Endometrium (tissue), 2 donors: ENCODE data around the gene RNF25.
A peak's percentile ranks its signal among the peaks of the same experiment; 100 is the strongest.

Experiments used
- FAIRE-seq: peaks from 2 replicates; lab custom pipeline; 2012; peaks lifted over from hg19 to GRCh38; lab: Jason Lieb, UNC
- donor health status: control.
- donor health status: control.

RNF25 gene

GRCh38 chr2:218680061-218680460, 8.3 kb upstream of the RNF25 start:
- FAIRE-seq: no peak

DNA sequence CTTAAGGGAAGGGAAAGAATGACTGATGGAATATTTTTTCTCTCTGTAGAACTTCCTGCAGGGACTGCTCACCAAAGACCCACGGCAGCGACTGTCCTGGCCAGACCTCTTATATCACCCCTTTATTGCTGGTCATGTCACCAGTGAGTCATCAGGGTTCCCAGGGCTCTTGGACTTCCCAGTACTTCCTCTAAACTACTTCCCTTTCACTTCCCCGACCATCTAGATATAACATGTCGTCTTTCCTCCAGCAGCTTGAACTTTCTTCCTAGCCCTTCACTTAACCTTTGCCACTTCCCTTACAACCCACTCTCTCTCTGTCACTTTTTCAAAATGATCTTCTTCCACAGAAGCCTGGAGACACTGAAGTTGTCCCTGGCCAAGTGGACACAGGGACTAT, 7.3 kb upstream of the RNF25 start:
- no peak for FAIRE-seq

GRCh38 chr2:218671097-218671653, 627 bp downstream of the RNF25 start:
- no peak for FAIRE-seq

DNA sequence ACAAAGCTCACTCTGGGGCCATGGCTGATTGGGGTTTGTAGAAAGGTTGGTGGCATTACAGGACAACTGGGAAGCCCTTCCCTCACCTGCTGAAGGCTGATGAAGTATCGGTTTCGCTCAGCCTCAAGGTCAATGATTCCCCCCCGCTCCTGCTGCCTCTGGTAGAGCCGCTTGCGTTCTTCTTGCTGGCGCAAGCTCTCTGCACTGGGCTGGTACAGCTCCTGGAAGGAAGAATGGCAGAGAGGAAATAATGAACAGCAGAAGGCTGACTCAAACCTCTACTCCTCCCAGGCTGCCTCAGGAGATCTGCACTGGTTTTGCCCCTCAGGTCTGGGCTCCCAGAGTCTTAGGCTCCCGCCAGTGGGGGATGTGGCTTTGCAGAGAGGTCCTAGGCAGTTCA, 7.1 kb downstream of the RNF25 start:
- no peak for FAIRE-seq

GRCh38 chr2:218663901-218664300, 7.9 kb downstream of the RNF25 start:
- FAIRE-seq: no peak

DNA sequence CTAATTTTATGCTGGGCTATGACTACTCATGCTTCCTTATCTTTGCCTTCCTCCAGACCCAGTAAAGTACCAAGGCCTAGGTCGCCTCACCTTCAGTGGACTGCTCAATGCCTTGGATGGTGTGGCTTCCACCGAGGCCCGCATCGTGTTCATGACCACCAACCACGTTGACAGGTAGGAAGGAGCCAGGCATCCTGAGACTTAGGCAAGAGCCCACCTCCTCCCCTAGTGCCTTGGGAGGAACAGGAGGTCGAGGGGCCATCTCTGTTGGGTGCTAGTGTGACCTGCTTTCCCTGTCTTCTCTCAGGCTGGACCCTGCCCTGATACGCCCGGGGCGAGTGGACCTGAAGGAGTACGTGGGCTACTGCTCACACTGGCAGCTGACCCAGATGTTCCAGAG, 9.0 kb downstream of the RNF25 start:
- no peak for FAIRE-seq

DNA sequence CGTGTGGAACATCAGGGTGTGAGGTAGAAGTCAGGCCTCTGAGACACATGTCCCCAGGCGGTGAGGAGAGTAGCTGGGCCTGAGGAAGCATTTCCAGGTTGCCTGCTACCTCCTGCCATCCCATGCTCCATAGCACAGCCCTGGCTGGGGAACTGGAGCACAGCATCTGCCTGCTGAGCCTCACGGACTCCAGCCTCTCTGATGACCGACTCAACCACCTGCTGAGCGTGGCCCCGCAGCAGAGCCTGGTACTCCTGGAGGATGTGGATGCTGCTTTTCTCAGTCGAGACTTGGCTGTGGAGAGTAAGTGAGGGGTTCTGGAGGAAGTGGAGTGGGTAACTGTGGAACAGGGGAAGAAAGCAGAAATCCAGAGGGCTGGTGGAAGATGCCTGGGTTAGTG, 9.4 kb downstream of the RNF25 start:
- no peak for FAIRE-seq

DNA sequence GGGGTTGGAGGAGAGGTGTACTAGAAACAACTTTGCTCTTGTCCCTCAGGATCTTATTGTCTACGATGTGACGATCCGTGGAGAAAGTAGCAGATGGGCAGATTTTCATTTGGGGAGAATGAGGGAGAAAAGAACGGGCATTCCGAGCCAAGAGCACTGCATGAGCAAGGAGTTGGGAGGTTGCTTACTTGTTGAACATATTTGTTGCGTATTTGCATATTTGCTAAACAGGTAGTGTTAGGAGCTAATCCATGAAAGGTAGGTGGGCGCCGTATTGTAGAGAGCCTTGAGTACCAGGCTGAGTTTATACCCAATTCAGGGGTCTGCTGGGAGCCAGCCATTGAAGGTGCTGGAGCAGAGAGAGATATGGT, 11.8 kb downstream of the RNF25 start:
- FAIRE-seq: no peak

DNA sequence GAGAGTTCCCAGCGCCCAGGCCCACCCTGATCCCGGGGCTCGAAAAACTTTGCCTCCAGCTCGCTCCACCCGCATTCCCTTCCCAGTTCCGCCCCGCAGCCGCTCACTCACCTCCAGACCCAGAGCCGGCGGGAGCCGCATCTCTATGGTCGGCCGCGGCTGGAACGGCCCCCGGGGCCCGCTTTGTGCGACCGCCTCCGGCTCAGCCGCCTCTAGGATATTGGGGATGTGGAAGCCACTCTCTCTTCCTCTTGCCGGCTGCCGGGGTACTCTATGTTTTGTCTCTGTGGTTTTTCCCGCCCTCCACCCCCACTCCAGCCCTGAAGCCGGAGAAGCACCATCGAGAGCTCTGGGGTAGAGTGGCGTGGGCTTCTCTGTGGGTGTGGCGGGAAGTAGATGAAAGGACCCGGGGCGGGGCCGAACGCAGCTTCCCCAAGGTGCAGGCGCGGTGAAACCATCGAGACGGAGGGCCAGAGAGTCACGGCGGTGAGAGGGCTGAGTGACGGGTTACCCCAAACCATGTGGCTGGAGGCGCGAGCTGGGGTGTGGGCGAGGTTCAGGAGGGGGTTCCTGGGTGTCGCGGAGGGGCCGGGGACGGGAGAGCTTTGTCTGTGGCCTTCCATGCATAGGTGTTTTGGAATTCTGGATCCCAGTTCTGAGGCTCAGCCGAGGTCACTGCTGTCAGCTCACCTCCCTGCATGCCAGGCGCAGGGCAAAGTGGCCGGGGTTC, 12.4 kb downstream of the RNF25 start, which contains the start of the genes BCS1L and ZNF142:
Gene BCS1L, plus strand, starts transcription at position 426 of the 730 bp plus-strand sequence. CDS start 1,305 bp downstream, outside the sequence.
Gene ZNF142, minus strand, starts transcription at position 366 of the 730 bp plus-strand sequence. CDS start 3,194 bp downstream, outside the sequence.
- peak; percentile 80 for FAIRE-seq

DNA sequence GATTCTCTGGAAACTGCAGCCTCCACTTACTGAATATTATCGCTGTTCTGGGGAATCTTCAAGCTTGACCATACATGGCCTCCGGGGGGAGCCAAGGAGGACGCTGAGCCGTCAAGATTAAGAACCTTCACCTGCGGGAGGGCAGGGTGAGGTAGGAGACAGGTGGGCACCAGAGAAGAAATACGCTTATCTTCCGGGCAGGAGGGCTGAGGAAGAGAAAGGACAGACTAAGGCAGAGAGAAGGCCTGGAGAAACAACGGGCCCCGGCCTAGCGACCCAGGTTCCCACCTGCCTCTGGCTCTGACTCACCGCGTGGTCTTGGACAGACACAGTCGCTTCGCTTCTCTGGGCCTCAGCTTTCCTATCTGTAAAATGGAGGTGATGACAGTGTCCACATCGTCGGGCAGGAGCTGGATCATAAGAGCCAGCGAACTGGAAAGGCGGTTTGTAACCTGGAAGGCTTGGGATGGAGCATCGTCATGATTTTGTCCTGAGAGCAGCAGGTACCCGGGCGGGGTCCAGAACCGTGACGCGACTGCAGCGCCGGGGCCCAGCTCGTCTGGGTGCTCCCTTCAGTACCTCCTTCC, 13.0 kb downstream of the RNF25 start:
- FAIRE-seq: no peak

- no peak for FAIRE-seq
Observed at GRCh38 chr2:218655751-218656150, 16.1 kb downstream of the RNF25 start.

GRCh38 chr2:218648787-218649100, 23.1 kb downstream of the RNF25 start:
- FAIRE-seq: no peak

DNA sequence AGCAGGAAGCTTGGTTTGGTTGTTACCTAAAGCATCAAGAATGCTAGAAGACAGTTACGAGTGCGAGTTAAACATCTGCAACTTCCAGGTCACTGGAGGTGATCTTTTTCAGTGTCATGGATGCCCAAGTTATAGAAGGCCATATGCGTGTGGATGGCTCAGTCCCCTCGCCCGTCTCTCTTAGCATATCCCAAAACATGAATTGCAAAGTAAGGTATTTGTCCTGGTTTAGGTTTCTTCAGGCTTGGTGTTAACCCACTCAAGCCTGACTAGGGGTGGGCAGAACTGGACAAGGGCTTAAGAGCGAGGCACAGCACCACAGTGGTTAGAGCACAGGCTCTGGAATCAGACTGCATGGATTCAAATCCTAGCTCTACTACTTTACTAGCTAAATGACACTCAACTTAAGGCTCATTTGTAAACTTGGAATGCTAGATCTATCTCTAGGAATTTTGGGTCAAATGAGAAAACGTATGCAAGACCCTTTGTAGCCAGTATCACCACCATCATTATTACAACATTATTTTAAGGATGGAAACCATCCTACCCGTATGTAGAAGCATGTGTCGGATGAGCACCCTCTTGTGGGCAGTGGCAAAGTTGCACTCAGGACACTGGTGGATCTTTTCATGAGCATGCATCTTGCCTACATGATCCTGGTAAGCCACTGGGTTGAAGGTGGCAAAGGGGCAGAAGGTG, 23.6 kb downstream of the RNF25 start:
- FAIRE-seq: no peak

DNA sequence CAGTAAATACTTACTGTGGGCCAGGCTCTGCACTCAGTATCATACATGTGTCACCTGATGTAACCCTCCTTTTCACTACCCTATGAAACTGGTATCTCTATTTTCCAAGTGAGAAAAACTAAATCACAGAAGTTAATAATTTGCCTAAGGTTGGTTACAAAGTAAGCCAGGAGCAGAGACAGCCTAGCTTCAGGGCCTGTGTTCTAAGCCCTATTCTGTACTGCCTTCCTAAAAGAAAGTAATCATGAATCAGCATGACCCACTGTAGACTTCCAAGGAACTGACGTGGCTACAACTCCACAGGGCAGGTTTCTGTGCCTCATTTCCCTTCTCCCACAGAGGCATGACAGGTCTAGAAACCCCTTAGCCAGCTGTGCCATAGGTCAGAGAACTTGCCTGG, 26.7 kb downstream of the RNF25 start:
- no peak for FAIRE-seq

- FAIRE-seq: no peak
Observed at GRCh38 chr2:218644721-218645120, 27.1 kb downstream of the RNF25 start.

DNA sequence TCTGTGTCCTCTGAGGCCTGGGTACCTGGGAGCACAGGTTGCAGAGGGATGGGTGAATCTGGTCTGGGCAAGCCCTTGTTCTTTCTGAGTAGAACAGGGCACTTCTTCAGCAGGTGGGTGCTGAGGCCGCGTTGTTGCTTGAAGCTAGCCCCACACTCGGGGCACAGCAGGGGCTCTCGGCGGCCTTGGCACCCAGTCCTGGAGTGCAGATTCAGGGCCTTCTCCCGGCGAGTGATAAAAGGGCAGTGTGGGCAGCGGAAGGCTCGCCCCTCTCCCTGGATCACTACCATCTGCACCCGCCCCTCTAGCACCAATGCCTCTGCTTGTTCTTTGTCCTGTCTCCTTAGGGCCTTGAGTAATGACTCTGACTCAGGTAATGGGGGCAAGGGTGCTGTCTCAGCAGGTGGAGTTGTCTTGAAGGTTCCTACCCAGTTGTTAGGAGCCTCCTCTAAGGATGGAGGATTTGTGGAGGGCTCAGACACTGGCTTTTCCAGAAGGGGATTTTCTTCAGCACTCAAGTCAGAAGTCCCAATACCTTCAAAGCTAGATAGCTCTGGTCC, 28.0 kb downstream of the RNF25 start:
- FAIRE-seq: no peak

GRCh38 chr2:218642786-218643185, 29.0 kb downstream of the RNF25 start:
- FAIRE-seq: no peak

- no peak for FAIRE-seq
Observed at GRCh38 chr2:218642121-218642656, 29.6 kb downstream of the RNF25 start.

DNA sequence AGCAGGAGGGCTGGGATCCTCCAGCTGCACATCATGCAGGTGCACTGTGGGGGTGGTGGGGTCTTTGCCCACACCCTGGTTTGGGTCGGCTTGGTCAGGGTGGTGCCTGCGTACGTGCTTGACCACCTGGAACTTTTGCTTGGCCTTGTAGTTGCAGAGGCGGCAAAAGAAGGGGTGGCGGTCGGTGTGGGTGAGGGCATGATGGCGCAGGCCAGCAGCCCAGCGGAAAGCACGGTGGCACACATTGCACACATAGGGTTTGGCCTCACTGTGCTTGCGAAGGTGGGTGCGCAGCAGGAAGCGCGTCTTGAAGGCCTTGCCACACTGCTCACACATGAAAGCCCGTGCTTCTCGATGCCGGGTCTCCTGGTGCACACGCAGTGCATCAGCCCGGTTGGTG, 33.4 kb downstream of the RNF25 start:
- no peak for FAIRE-seq

DNA sequence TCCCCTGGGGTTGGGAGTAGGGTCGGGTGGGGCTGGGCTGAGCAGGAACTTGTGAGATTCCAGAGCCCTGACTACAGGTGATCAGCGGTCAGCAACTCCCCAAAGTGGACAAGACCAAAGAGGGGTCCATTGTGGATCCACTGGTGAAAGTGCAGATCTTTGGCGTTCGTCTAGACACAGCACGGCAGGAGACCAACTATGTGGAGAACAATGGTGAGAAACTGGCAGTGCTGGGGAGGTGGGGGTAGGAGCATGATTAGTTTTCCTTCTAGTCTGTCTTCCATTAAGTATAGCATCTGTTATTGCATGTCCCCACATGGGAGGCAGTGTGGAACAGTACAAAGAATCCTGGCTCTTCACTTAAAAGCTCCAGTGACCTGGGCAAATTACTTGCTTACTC, 36.1 kb downstream of the RNF25 start:
- no peak for FAIRE-seq

DNA sequence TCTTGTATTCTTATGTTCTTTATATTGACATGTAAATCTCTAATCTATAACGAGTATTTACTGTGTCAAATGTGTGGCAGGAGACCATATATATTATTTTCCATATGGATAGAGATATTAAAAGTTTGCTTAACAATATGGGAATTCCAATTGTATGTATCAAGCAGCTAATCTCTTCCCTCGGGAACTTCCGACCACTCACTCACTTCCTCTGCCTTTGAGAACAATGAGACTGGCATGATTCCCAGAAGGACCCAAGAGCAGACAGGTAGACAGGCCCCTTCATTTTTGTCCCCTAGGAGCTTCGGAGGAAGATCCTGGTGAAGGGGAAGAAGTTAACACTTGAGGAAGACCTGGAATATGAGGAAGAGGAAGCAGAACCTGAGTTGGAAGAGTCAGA, 40.0 kb downstream of the RNF25 start:
- FAIRE-seq: no peak

GRCh38 chr2:218627939-218628338, 43.9 kb downstream of the RNF25 start:
- no peak for FAIRE-seq

DNA sequence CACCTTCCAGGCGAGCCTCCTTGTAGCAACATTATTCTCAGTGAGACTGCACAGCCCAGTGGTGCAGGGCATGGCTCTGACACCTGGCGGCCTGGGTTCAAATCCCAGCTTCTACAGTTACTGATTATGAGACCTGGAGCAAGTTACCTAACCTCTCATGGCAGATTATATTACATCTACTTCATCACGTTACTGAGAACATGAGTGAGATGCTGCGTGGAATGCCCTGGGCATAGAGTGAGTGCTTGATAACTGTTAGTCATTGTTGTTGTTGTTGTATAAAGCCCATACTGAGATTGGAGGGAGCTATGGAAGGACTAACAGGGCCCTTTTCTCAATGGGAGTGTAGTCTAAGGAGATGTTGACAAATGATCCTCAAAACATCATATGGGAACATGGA, 45.4 kb downstream of the RNF25 start:
- FAIRE-seq: no peak
